HFFc6 (cell line): ENCODE data around the gene EIF4E1B. TPM values are rescaled to one million over a fixed set of nuclear protein-coding genes. Genes with fewer than 3 reads are reported as not detected.

ENCODE experiments used
- DNase-seq: peaks from one replicate; pipeline ENCODE4 v3.0.0-alpha.2; 2018
- H3K27ac Mint-ChIP-seq: 2 replicates; pipeline ENCODE4 v1.8.0; 2020; ENCODE audit warnings: mild to moderate bottlenecking, mixed read lengths
- H3K27me3 Mint-ChIP-seq: 2 replicates; pipeline ENCODE4 v1.8.0; 2021; ENCODE audit warnings: mild to moderate bottlenecking, moderate library complexity, mixed read lengths; ENCODE audit not compliant: insufficient read depth
- H3K36me3 Mint-ChIP-seq: 2 replicates; pipeline ENCODE4 v1.8.0; 2021; ENCODE audit warnings: low read depth, mixed read lengths
- H3K4me1 Mint-ChIP-seq: 2 replicates; pipeline ENCODE4 v1.8.0; 2020; ENCODE audit warnings: low read depth, mixed read lengths
- H3K4me3 Mint-ChIP-seq: 2 replicates; pipeline ENCODE4 v1.8.0; 2020; ENCODE audit warnings: mild to moderate bottlenecking, moderate library complexity, mixed read lengths
- H3K9me3 Mint-ChIP-seq: 2 replicates; pipeline ENCODE4 v1.8.0; 2020; ENCODE audit warnings: mild to moderate bottlenecking, mixed read lengths
- CTCF ChIP-seq: fragments of 200-600 bp; sonication (generic); IDR thresholded peaks from 2 replicates; pipeline ENCODE4 v1.5.0; 2021; ENCODE audit warnings: antibody characterized with exemption, mild to moderate bottlenecking
- total RNA-seq, 6 experiments: library from RNA; stranded (reverse); fragmentation: NEBNext Ultra II Directional; extraction: Animal tissue kit (Norgen Biotek cat#: 25700); gene quantifications; 2 replicates in 1 of 6; 3 replicates in 5 of 6; pipeline ENCODE4 v1.2.3, GENCODE V29; 2021

EIF4E1B gene
- total RNA-seq, 6 experiments from 2014 or later = not detected

GRCh38 chr5:176646707-176647029 lies 16.2 kb downstream of the EIF4E1B start:
- Mint-ChIP-seq H3K9me3 (no peaks in the 10 kb centered on the region), H3K4me1 (peaks cover 24% of the 10 kb centered on the region), H3K36me3 (no peaks in the 10 kb centered on the region), H3K27ac (peak overlapping the region; percentile 77), H3K27me3 (no peaks in the 10 kb centered on the region; the same call in 1 of the 2 replicates), H3K4me3 (peak overlapping the region; percentile 84)
- TF ChIP-seq CTCF = no peak
- DNase-seq = no peak

- Mint-ChIP-seq H3K27me3 (no peaks in the 10 kb centered on the region; the same call in 1 of the 2 replicates), H3K27ac (peak within 1 kb of the TSS; percentile 77), H3K36me3 (no peaks in the 10 kb centered on the region), H3K9me3 (no peaks in the 10 kb centered on the region), H3K4me1 (peaks cover 24% of the 10 kb centered on the region), H3K4me3 (peak within 1 kb of the TSS; percentile 91)
- peak; percentile 99 for DNase-seq
- peak; percentile 53 for TF ChIP-seq CTCF
These were observed 16.8 kb downstream of the EIF4E1B start, which contains the start of gene TSPAN17 for GRCh38 chr5:176647030-176647842. Gene TSPAN17 (plus strand): TSS chr5:176647484. CDS start chr5:176647616, 132 bp downstream.

- Mint-ChIP-seq H3K36me3 (no peaks in the 10 kb centered on the region), H3K4me3 (peak overlapping the region; percentile 91), H3K9me3 (no peaks in the 10 kb centered on the region), H3K27me3 (no peaks in the 10 kb centered on the region; the same call in 1 of the 2 replicates), H3K4me1 (peaks cover 24% of the 10 kb centered on the region), H3K27ac (peak overlapping the region; percentile 74)
- no peak for DNase-seq
- no peak for TF ChIP-seq CTCF
These were observed 17.5 kb downstream of the EIF4E1B start for GRCh38 chr5:176647843-176648473.

GRCh38 chr5:176648474-176649194 lies 18.2 kb downstream of the EIF4E1B start:
- DNase-seq = no peak
- Mint-ChIP-seq H3K9me3 (no peaks in the 10 kb centered on the region), H3K36me3 (peaks cover 3% of the 10 kb centered on the region; the same call in 1 of the 2 replicates), H3K27me3 (no peaks in the 10 kb centered on the region; the same call in 1 of the 2 replicates), H3K4me3 (peak overlapping the region; percentile 91), H3K4me1 (peaks cover 31% of the 10 kb centered on the region), H3K27ac (peak overlapping the region; percentile 42; the same call in 1 of the 2 replicates)
- no peak for TF ChIP-seq CTCF

GRCh38 chr5:176650354-176650884 lies 19.9 kb downstream of the EIF4E1B start:
- peaks cover 33% of the 10 kb centered on the region for H3K4me1 Mint-ChIP-seq
- H3K4me3 Mint-ChIP-seq = no peak overlapping the region
- TF ChIP-seq CTCF = no peak
- peaks cover 5% of the 10 kb centered on the region; the same call in 1 of the 2 replicates for H3K36me3 Mint-ChIP-seq
- H3K27ac Mint-ChIP-seq = no peak overlapping the region
- no peaks in the 10 kb centered on the region for H3K9me3 Mint-ChIP-seq
- H3K27me3 Mint-ChIP-seq = no peaks in the 10 kb centered on the region
- no peak for DNase-seq
